IMR-90 (cell line): ENCODE data around the gene DCDC2. TPM values are rescaled to one million over a fixed set of nuclear protein-coding genes. Genes with fewer than 3 reads are reported as not detected.

Experiments used
- ATAC-seq: fragments of 200-7000 bp; cut with Tn5 transposase; 2 replicates; pipeline ENCODE4 v1.9.1; 2020; ENCODE audit warnings: low read depth, mild to moderate bottlenecking, moderate library complexity
- BruUV-seq: library from RNA; stranded (reverse); fragments of 400-500 nt; replicated peaks from 2 replicates; lab custom pipeline; 2021; lab: Mats Ljungman, UMichigan
- CTCF ChIA-PET: fragments of 300-600 bp; formaldehyde crosslinking; extraction: SDS; loops from one replicate; lab custom pipeline; 2021; ENCODE audit warnings: antibody characterized with exemption; lab: Yijun Ruan, JAX
- POLR2A ChIA-PET: fragments of 300-600 bp; sonication (Branson Sonifier 250); formaldehyde crosslinking; loops from one replicate; lab custom pipeline; 2022; ENCODE audit warnings: antibody characterized with exemption; ENCODE audit not compliant: unreplicated experiment; lab: Charles Lee
- DNase-seq: peaks from one replicate; pipeline ENCODE4 v3.0.0; 2013
- H2AFZ ChIP-seq: replicated peaks from 2 replicates; pipeline ENCODE3; 2013; ENCODE audit warnings: low read length, mild to moderate bottlenecking; ENCODE audit not compliant: poor library complexity
- H2AK5ac ChIP-seq: 2 replicates; pipeline ENCODE4 v1.6.1; 2013; ENCODE audit warnings: low read depth, low read length, inconsistent platforms
- H2AK9ac ChIP-seq: replicated peaks from 2 replicates; pipeline ENCODE3; 2013; ENCODE audit warnings: mild to moderate bottlenecking, low read depth, low read length, moderate library complexity; ENCODE audit not compliant: poor library complexity
- H2BK120ac ChIP-seq: 2 replicates; pipeline ENCODE4 v1.6.1; 2013; ENCODE audit warnings: low read depth, low read length, inconsistent platforms
- H2BK15ac ChIP-seq: 3 replicates; pipeline ENCODE4 v1.6.1; 2013; ENCODE audit warnings: low read depth, low read length, inconsistent platforms
- H2BK20ac ChIP-seq: 2 replicates; pipeline ENCODE4 v1.6.1; 2013; ENCODE audit warnings: low read depth, mild to moderate bottlenecking, inconsistent platforms, low read length, moderate library complexity
- H2BK5ac ChIP-seq: 2 replicates; pipeline ENCODE4 v1.6.1; 2013; ENCODE audit warnings: mild to moderate bottlenecking, low read depth, low read length, inconsistent platforms; ENCODE audit not compliant: poor library complexity, severe bottlenecking
- H3K14ac ChIP-seq: replicated peaks from 2 replicates; pipeline ENCODE4 v1.6.1; 2013; ENCODE audit warnings: low read depth, low read length, inconsistent platforms
- H3K18ac ChIP-seq: 2 replicates; pipeline ENCODE4 v1.6.1; 2013; ENCODE audit warnings: low read depth, low read length, control low read depth
- H3K23ac ChIP-seq: 2 replicates; pipeline ENCODE4 v1.6.1; 2013; ENCODE audit warnings: low read depth, low read length, inconsistent platforms
- H3K27ac ChIP-seq: 2 replicates; pipeline ENCODE4 v1.5.1; 2013; ENCODE audit warnings: mild to moderate bottlenecking, control low read depth, low read length; ENCODE audit not compliant: insufficient read depth
- H3K27me3 ChIP-seq: 2 replicates; pipeline ENCODE4 v1.6.1; 2013; ENCODE audit warnings: low read length; ENCODE audit not compliant: control insufficient read depth, insufficient read depth
- H3K36me3 ChIP-seq: 2 replicates; pipeline ENCODE4 v1.6.1; 2013; ENCODE audit warnings: low read length, mixed read lengths; ENCODE audit not compliant: control insufficient read depth, insufficient read depth
- H3K4ac ChIP-seq: 2 replicates; pipeline ENCODE4 v1.6.1; 2013; ENCODE audit warnings: low read depth, low read length, inconsistent platforms
- H3K4me1 ChIP-seq: 2 replicates; pipeline ENCODE4 v1.6.1; 2013; ENCODE audit warnings: low read length, mixed read lengths; ENCODE audit not compliant: control insufficient read depth, insufficient read depth
- H3K4me2 ChIP-seq: 2 replicates; pipeline ENCODE4 v1.6.1; 2013; ENCODE audit warnings: low read depth, mild to moderate bottlenecking, control low read depth, low read length, moderate library complexity
- H3K4me3 ChIP-seq: 2 replicates; pipeline ENCODE4 v1.5.1; 2013; ENCODE audit warnings: low read depth, mild to moderate bottlenecking, control low read depth, low read length, moderate library complexity; ENCODE audit not compliant: insufficient read depth
- H3K56ac ChIP-seq: 2 replicates; pipeline ENCODE4 v1.6.1; 2013; ENCODE audit warnings: low read length, inconsistent platforms; ENCODE audit not compliant: insufficient read depth; ENCODE audit errors: extremely low read depth
- H3K79me1 ChIP-seq, 2 experiments: 2 replicates each; pipeline ENCODE4 v1.6.1; 2013; ENCODE audit warnings: low read length in 2 of 2, inconsistent platforms in 1 of 2, low read depth in 1 of 2
- H3K9ac ChIP-seq: 2 replicates; pipeline ENCODE4 v1.6.1; 2013; ENCODE audit warnings: low read depth, low read length, control low read depth
- H3K9me1 ChIP-seq: 2 replicates; pipeline ENCODE4 v1.6.1; 2013; ENCODE audit warnings: low read length, inconsistent platforms; ENCODE audit not compliant: insufficient read depth
- H3K9me3 ChIP-seq: 2 replicates; pipeline ENCODE4 v1.6.1; 2013; ENCODE audit warnings: low read length; ENCODE audit not compliant: control insufficient read depth, insufficient read depth
- H4K20me1 ChIP-seq: 2 replicates; pipeline ENCODE4 v1.6.1; 2013; ENCODE audit warnings: low read length, inconsistent platforms; ENCODE audit not compliant: insufficient read depth
- H4K5ac ChIP-seq: 2 replicates; pipeline ENCODE4 v1.6.1; 2013; ENCODE audit warnings: mild to moderate bottlenecking, low read depth, low read length, control low read depth
- H4K8ac ChIP-seq, 2 experiments: 2 replicates each; pipeline ENCODE4 v1.6.1; 2013; ENCODE audit warnings: low read depth in 2 of 2, low read length in 2 of 2, control low read depth in 1 of 2, inconsistent platforms in 1 of 2
- H4K91ac ChIP-seq: 2 replicates; pipeline ENCODE4 v1.6.1; 2013; ENCODE audit warnings: low read depth, low read length, inconsistent platforms; ENCODE audit not compliant: insufficient read depth
- WGBS, 2 experiments: methylation state at CpG; one replicate each; pipeline versions ENCODE4 v1.1.5 to v1.1.7; 2013; ENCODE audit warnings: missing lambda C conversion rate in 2 of 2; ENCODE audit not compliant: insufficient read length in 1 of 2; ENCODE audit errors: extremely low coverage in 2 of 2; 5-methylcytosine and 5-hydroxymethylcytosine counted together
- dilution Hi-C: fragments of 300-500 bp; cut with HindIII; formaldehyde crosslinking; loops from one replicate; pipeline ENCODE4 v1.14.3; 2018; ENCODE audit warnings: low sequenced_read_pairs; ENCODE audit not compliant: unreplicated experiment
- in situ Hi-C: fragments of 300-500 bp; cut with MboI; formaldehyde crosslinking; loops from 3 replicates; pipeline ENCODE4 v1.14.3; 2019; ENCODE audit warnings: low sequenced_read_pairs, inconsistent platforms, mixed read lengths
- intact Hi-C: fragments of 100-400 bp; cut with micrococcal nuclease; formaldehyde crosslinking; loops from 2 replicates; pipeline ENCODE4 v1.10.0; 2022
- polyA plus RNA-seq, 3 experiments: library from polyadenylated mRNA; depleted of rRNA; stranded (reverse); fragments of >200 nt; gene quantifications; 2 replicates each; pipeline ENCODE4 v1.2.3, GENCODE V29; 2012; ENCODE audit warnings: low replicate concordance in 1 of 3
- total RNA-seq: library from RNA; depleted of rRNA; stranded (reverse); fragments of >200 nt; gene quantifications from 2 replicates; pipeline ENCODE4 v1.2.3, GENCODE V29; 2012
- TF ChIP-seq, protein P1 (sequence below): fragments of 150-350 bp; IDR thresholded peaks from 2 replicates; pipeline ENCODE4 v1.6.1; 2017; ENCODE audit warnings: mild to moderate bottlenecking, antibody characterized with exemption, low read length, low read depth

DCDC2 gene
- total and polyA plus RNA-seq, 2 of the 4 experiments (the other 2 are of a cell fraction) = not detected

DNA sequence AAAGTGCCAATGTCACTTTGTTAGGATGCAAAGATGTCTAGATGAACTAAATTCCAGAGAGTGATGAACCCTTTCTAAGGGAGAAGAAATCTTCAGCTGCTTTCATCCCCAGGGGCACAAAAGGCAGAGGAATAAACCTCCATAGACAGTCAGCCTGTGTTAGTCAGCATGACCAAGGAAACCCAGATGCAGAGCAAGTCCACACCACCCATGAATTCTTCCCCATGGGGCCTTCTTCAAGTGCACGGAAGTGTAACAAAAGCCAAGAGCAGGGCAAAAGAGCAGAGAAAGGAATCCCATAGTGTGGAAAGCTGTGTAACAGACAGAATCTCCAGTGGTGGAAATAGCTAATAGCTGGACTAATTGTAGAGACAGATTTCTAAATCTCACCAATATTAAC is 50.0 kb downstream of the DCDC2 start:
- no peak overlapping the region for H4K8ac ChIP-seq
- H2BK15ac ChIP-seq = no peak overlapping the region
- WGBS, 2 experiments = no CpG with 5 or more reads among the region's 1 CpG
- no peak overlapping the region for H3K23ac ChIP-seq
- no peak overlapping the region for H3K4me2 ChIP-seq
- TF ChIP-seq, protein P1, sequence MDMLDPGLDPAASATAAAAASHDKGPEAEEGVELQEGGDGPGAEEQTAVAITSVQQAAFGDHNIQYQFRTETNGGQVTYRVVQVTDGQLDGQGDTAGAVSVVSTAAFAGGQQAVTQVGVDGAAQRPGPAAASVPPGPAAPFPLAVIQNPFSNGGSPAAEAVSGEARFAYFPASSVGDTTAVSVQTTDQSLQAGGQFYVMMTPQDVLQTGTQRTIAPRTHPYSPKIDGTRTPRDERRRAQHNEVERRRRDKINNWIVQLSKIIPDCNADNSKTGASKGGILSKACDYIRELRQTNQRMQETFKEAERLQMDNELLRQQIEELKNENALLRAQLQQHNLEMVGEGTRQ = no peak
- no peak overlapping the region for H4K5ac ChIP-seq
- H4K20me1 ChIP-seq = no peaks in the 10 kb centered on the region
- H2BK120ac ChIP-seq = no peak overlapping the region
- ATAC-seq (no peak), DNase-seq (no peak)
- no peak overlapping the region for H3K18ac ChIP-seq
- H3K9me3 ChIP-seq = 0 out of 2 replicates have a peak, but pooled peaks cover 2% of the 10 kb centered on the region
- H2BK5ac ChIP-seq = no peak overlapping the region
- no peak overlapping the region for H3K4ac ChIP-seq
- no peaks in the 10 kb centered on the region for H3K9me1 ChIP-seq
- H2AK9ac ChIP-seq = no peak overlapping the region
- H2AFZ ChIP-seq = no peak overlapping the region
- H3K14ac ChIP-seq = no peak overlapping the region
- dilution Hi-C loops = no loop called here
- no peaks in the 10 kb centered on the region for H3K79me1 ChIP-seq
- POLR2A ChIA-PET = no interaction called here
- no peak overlapping the region for H3K9ac ChIP-seq
- in situ Hi-C loops = no loop called here
- H3K36me3 ChIP-seq = no peaks in the 10 kb centered on the region
- intact Hi-C loops = no loop called here
- H3K27me3 ChIP-seq = no peaks in the 10 kb centered on the region
- CTCF ChIA-PET = interaction anchor here (0.5 kb wide), 1 partner anchor 81 kb away, joined by 5 read pairs; no protein-coding TSS in a partner anchor
- H2AK5ac ChIP-seq = no peak overlapping the region
- no TSS peak for BruUV-seq
- no peak overlapping the region for H3K4me3 ChIP-seq
- no peak overlapping the region for H3K27ac ChIP-seq
- no peak overlapping the region for H3K56ac ChIP-seq
- H2BK20ac ChIP-seq = no peak overlapping the region
- no peak overlapping the region for H4K91ac ChIP-seq
- no peaks in the 10 kb centered on the region for H3K4me1 ChIP-seq
